ENCODE measurements around the gene LRRC71. TPM values are rescaled to one million over a fixed set of nuclear protein-coding genes. Genes with fewer than 3 reads are reported as not detected.

Gene LRRC71
- total and polyA plus RNA-seq, 2 of the 8 experiments (the other 6 are each of a cell fraction or from before 2014, with no cell fraction given) = 0.05 TPM; not detected in 1

GRCh38 chr1:156923670-156924477 is 3.4 kb downstream of the LRRC71 start (continued):
- TF ChIP-seq CTCF (IDR thresholded peaks at IDR 0.05; ENCODE audit: control extremely low read depth in 1 of 3, insufficient read depth in 1 of 3, low read depth in 1 of 3, low read length in 3 of 3) = 0 out of 4 replicates have a peak, but pooled peaks of 1 of the 3 experiments have one; percentile 2
- peak; percentile 38 for TF ChIP-seq ASH2L (IDR thresholded peaks at IDR 0.05; ENCODE audit: low read length)
- no peak for TF ChIP-seq CEBPB (IDR thresholded peaks at IDR 0.05; ENCODE audit: low read depth, low read length)
- no peak for TF ChIP-seq SIRT6 (IDR thresholded peaks at IDR 0.05; ENCODE audit: low read length)
- no peak for TF ChIP-seq HDAC6 (IDR thresholded peaks at IDR 0.05; ENCODE audit: low read depth, low read length)
- TF ChIP-seq EZH2 (IDR thresholded peaks at IDR 0.05; ENCODE audit: low read depth, low read length, severe bottlenecking) = peak; percentile 61
- TF ChIP-seq CTBP2 (IDR thresholded peaks at IDR 0.05; ENCODE audit: borderline replicate concordance, insufficient read depth, insufficient read length, low read length) = peak; percentile 7
- TF ChIP-seq GTF2F1 (IDR thresholded peaks at IDR 0.05; ENCODE audit: borderline replicate concordance, low read depth, low read length) = no peak
- no peak for TF ChIP-seq SP1 (IDR thresholded peaks at IDR 0.05; ENCODE audit: low read depth, low read length)
- TF ChIP-seq YY1 (IDR thresholded peaks at IDR 0.05; ENCODE audit: low read depth, low read length) = no peak
- no peak for TF ChIP-seq JUN (IDR thresholded peaks at IDR 0.05; ENCODE audit: low read depth, low read length)
- TF ChIP-seq CHD1 (IDR thresholded peaks at IDR 0.05; ENCODE audit: low read depth, low read length) = no peak
- TF ChIP-seq SUZ12 (IDR thresholded peaks at IDR 0.05; ENCODE audit: low read length) = peak; percentile 62
- TF ChIP-seq TAF7 (optimal IDR thresholded peaks at IDR 0.05; ENCODE audit: borderline replicate concordance, low read depth, low read length) = no peak
- no peak for TF ChIP-seq POLR2AphosphoS5 (IDR thresholded peaks at IDR 0.05; ENCODE audit: low read depth, low read length)
- no peak for TF ChIP-seq CHD2 (IDR thresholded peaks at IDR 0.05; ENCODE audit: low read length)
- TF ChIP-seq RXRA (IDR thresholded peaks at IDR 0.05; ENCODE audit: insufficient read depth, low read depth, low read length) = no peak
- TF ChIP-seq ATF2 (IDR thresholded peaks at IDR 0.05; ENCODE audit: low read length) = no peak
- no peak for TF ChIP-seq TCF12 (IDR thresholded peaks at IDR 0.05; ENCODE audit: low read depth, low read length)
